ENCODE data around the gene TNS3.

The TNS3 gene

GRCh38 chr7:47231627-47232026 is 350.3 kb downstream of the TNS3 start:
- no peak for TF ChIP-seq CTCF (IDR thresholded peaks at IDR 0.05; ENCODE audit: low read depth, low read length)
- H3K4me3 ChIP-seq (ENCODE audit: low read depth, low read length): no peak overlapping the region

DNA sequence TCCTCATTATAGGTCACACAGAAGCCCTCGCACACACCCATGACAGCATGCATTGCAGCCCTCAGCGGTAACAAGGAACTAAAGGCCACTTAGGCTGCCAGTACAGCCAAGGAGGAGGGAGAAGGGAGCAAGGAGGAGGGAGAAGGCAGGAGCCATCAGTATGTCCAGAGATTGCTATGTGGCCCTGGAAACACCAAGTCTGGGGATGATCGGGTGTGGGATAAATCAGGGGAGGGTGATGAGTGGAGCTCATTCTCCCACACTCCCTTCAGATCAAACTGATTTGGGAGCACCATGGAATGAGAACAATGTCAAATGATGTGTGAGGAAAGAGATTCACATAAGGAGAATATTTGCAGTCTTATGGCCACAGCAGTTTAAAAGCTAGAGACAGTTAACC is 350.9 kb downstream of the TNS3 start:
- no peak for TF ChIP-seq CTCF (IDR thresholded peaks at IDR 0.05; ENCODE audit: low read depth, low read length)
- no peak overlapping the region for H3K4me3 ChIP-seq (ENCODE audit: low read depth, low read length)

- TF ChIP-seq CTCF (IDR thresholded peaks at IDR 0.05; ENCODE audit: low read depth, low read length): no peak
- no peak overlapping the region for H3K4me3 ChIP-seq (ENCODE audit: low read depth, low read length)
Measured at GRCh38 chr7:47228386-47229014, 353.4 kb downstream of the TNS3 start.

DNA sequence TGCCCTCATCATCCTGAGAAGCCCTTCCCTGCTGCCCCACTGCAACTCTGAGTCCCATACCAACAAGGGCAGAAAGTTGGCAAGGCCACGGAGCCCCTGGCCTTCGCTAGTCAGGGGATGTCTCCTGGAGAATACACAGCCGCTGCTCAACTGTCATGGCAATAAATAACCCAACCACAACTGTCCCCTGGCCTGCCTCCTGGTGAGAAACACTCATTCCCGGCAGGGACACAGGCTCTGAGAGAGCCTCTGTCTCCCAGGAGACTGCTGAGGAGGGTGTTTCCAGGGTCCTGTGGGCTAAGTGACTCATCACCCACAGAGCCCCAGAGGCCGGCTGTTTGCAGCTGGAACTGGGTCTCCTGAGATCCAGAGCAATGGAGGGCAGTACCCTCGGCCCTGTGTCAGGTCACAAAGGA is 354.1 kb downstream of the TNS3 start:
- no peak for TF ChIP-seq CTCF (IDR thresholded peaks at IDR 0.05; ENCODE audit: low read depth, low read length)
- no peak overlapping the region for H3K4me3 ChIP-seq (ENCODE audit: low read depth, low read length)

- no peak overlapping the region for H3K4me3 ChIP-seq (ENCODE audit: low read depth, low read length)
- TF ChIP-seq CTCF (IDR thresholded peaks at IDR 0.05; ENCODE audit: low read depth, low read length): no peak
Measured at GRCh38 chr7:47226696-47227095, 355.2 kb downstream of the TNS3 start.

GRCh38 chr7:47225387-47226131 is 356.4 kb downstream of the TNS3 start:
- no peak overlapping the region for H3K4me3 ChIP-seq (ENCODE audit: low read depth, low read length)
- TF ChIP-seq CTCF (IDR thresholded peaks at IDR 0.05; ENCODE audit: low read depth, low read length): no peak

Data from WI38 (cell line).